Activated CD8-positive, alpha-beta T cell treated with anti-CD3 and anti-CD28 coated beads, Interleukin-2, amount 10 ng/mL, durations not matched to agents 7 days and 5 days (primary cell): ENCODE results near the gene AXIN1. TPM values are rescaled to one million over a fixed set of nuclear protein-coding genes. Genes with fewer than 3 reads are reported as not detected.
"Not testable (repeated sequence)": the region's sequence is repeated elsewhere in the genome, so short reads cannot be mapped to it uniquely, and the experiment has no call there.

Experiments
- ATAC-seq: fragments of 150-1000 bp; cut with Tn5 transposase; one replicate; pipeline ENCODE4 v1.10.0; 2021; ENCODE audit warnings: moderate library complexity
- CTCF ChIA-PET: fragments of 350-600 bp; sonication (Branson Sonifier 250); formaldehyde crosslinking; loops from one replicate; lab custom pipeline; 2021; ENCODE audit warnings: antibody characterized with exemption; lab: Charles Lee
- POLR2A ChIA-PET: fragments of 350-600 bp; sonication (Branson Sonifier 250); formaldehyde crosslinking; loops from one replicate; lab custom pipeline; 2021; ENCODE audit warnings: antibody characterized with exemption; lab: Charles Lee
- DNase-seq: peaks from one replicate; pipeline ENCODE4 v3.0.0-alpha.2; 2020
- H3K27ac Mint-ChIP-seq: one replicate; pipeline ENCODE4 v1.8.0; 2021; ENCODE audit warnings: mild to moderate bottlenecking, mixed read lengths
- H3K27me3 Mint-ChIP-seq: one replicate; pipeline ENCODE4 v1.8.0; 2021; ENCODE audit warnings: low read depth, mixed read lengths
- H3K36me3 Mint-ChIP-seq: one replicate; pipeline ENCODE4 v1.8.0; 2021; ENCODE audit warnings: low read depth, mixed read lengths
- H3K4me1 Mint-ChIP-seq: one replicate; pipeline ENCODE4 v1.8.0; 2021; ENCODE audit warnings: low read depth, mixed read lengths
- H3K4me3 Mint-ChIP-seq: one replicate; pipeline ENCODE4 v1.8.0; 2021; ENCODE audit warnings: mild to moderate bottlenecking, mixed read lengths
- H3K9me3 Mint-ChIP-seq: one replicate; pipeline ENCODE4 v1.8.0; 2022; ENCODE audit warnings: mixed read lengths; ENCODE audit not compliant: insufficient read depth
- total RNA-seq, 2 experiments: library from RNA; stranded (reverse); gene quantifications; one replicate each; pipeline ENCODE4 v1.2.3, GENCODE V29; 2021

Gene AXIN1
- total RNA-seq, 2 experiments from 2014 or later, result 25.1 to 26.1 TPM

GRCh38 chr16:379961-380761 is 27.6 kb upstream of the AXIN1 start:
- Mint-ChIP-seq H3K27me3 (peaks cover 4% of the 10 kb centered on the region), H3K27ac (peak overlapping the region; percentile 93), H3K4me1 (peaks cover 33% of the 10 kb centered on the region), H3K9me3 (no peaks in the 10 kb centered on the region), H3K36me3 (peaks cover 4% of the 10 kb centered on the region), H3K4me3 (peak overlapping the region; percentile 80)
- ChIA-PET CTCF (no interaction called here), POLR2A (interaction anchor here (2.3 kb wide), 1 partner anchor 9 kb away, joined by 18 read pairs; the partner anchor contains the start of gene MRPL28)
- DNase-seq (peak; percentile 60), ATAC-seq (no peak)

- Mint-ChIP-seq H3K27me3 (peaks cover 4% of the 10 kb centered on the region), H3K9me3 (no peaks in the 10 kb centered on the region), H3K4me1 (peaks cover 33% of the 10 kb centered on the region), H3K4me3 (peak overlapping the region; percentile 80), H3K36me3 (peaks cover 4% of the 10 kb centered on the region), H3K27ac (peak overlapping the region; percentile 93)
- ChIA-PET CTCF (no interaction called here), POLR2A (interaction anchor here (2.3 kb wide), 1 partner anchor 8 kb away, joined by 18 read pairs; the partner anchor contains the start of gene MRPL28)
- ATAC-seq, result no peak
- no peak for DNase-seq
Measured at GRCh38 chr16:379183-379960, 26.8 kb upstream of the AXIN1 start.

- Mint-ChIP-seq H3K4me3 (no peak overlapping the region), H3K27me3 (peaks cover 4% of the 10 kb centered on the region), H3K36me3 (peaks cover 4% of the 10 kb centered on the region), H3K9me3 (no peaks in the 10 kb centered on the region), H3K4me1 (peaks cover 27% of the 10 kb centered on the region), H3K27ac (no peak overlapping the region)
- ATAC-seq (no peak), DNase-seq (no peak)
- CTCF ChIA-PET, result no interaction called here
- POLR2A ChIA-PET, result interaction anchor here (2.3 kb wide), 1 partner anchor 8 kb away, joined by 18 read pairs; the partner anchor contains the start of gene MRPL28
Measured at GRCh38 chr16:378821-379182, 26.3 kb upstream of the AXIN1 start.

DNA sequence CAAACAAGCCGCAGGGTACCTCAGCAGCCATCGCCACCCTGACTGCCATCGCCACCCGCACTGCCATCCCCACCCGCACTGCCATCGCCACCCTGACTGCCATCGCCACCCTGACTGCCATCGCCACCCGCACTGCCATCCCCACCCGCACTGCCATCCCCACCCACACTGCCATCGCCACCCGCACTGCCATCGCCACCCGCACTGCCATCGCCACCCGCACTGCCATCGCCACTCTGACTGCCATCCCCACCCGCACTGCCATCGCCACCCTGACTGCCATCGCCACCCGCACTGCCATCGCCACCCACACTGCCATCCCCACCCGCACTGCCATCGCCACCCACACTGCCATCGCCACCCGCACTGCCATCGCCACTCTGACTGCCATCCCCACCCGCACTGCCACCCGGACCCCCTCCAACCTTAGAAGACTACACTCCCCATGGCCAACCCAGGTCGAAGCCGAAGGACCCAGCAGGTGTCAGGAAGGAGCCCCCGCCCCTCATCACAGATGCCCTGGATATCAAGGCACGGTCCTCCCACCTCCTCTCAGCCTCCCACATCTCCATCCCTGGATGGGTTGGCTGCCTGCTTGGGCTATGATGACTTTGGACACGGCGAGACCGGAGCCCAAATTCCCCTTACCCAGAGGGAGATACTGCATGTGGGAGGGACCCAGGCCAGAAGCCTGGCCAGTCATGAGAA is 25.7 kb upstream of the AXIN1 start:
- H3K9me3 Mint-ChIP-seq, ATAC-seq, DNase-seq, H3K27ac Mint-ChIP-seq, CTCF ChIA-PET, H3K27me3 Mint-ChIP-seq, H3K36me3 Mint-ChIP-seq, H3K4me3 Mint-ChIP-seq: not testable (repeated sequence)
- POLR2A ChIA-PET, result interaction anchor here (2.3 kb wide), 1 partner anchor 7 kb away, joined by 18 read pairs; the partner anchor contains the start of gene MRPL28
- H3K4me1 Mint-ChIP-seq, result peaks cover 22% of the 10 kb centered on the region

DNA sequence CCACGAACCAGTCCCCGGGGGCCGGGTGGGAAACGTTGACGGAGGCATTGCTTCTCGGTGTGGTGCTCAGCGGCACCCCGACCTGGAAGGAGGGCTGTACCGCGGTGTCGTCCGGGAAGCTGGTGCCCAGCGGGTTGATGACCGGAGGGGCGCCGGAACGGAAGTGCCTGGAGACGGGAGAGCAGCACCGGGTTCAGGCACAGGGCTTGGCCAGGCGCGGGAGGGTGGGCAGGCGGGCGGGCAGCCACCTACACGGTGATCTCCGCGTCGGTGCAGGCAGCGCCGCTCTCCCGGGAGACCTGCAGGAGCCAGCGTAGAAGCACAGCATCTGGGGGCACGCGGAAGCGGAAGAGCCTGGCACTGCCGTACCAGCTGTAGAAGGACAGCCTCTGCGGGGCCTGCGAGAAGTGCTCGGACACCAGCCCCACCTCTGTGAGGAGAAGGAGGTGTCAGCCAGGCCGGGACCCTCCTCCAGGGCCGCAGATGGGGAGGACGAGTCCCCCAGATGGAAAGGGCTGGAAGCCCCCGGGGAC is 25.0 kb upstream of the AXIN1 start:
- no peaks in the 10 kb centered on the region for H3K27me3 Mint-ChIP-seq
- no peaks in the 10 kb centered on the region for H3K9me3 Mint-ChIP-seq
- no peak for ATAC-seq
- POLR2A ChIA-PET, result no interaction called here
- H3K27ac Mint-ChIP-seq, result no peak overlapping the region
- CTCF ChIA-PET, result no interaction called here
- DNase-seq, result no peak
- no peak overlapping the region for H3K4me3 Mint-ChIP-seq
- peaks cover 15% of the 10 kb centered on the region for H3K4me1 Mint-ChIP-seq
- peaks cover 6% of the 10 kb centered on the region for H3K36me3 Mint-ChIP-seq

GRCh38 chr16:376817-377418 is 24.4 kb upstream of the AXIN1 start:
- no peak overlapping the region for H3K4me3 Mint-ChIP-seq
- peaks cover 13% of the 10 kb centered on the region for H3K4me1 Mint-ChIP-seq
- ATAC-seq (no peak), DNase-seq (no peak)
- H3K27me3 Mint-ChIP-seq, result no peaks in the 10 kb centered on the region
- H3K27ac Mint-ChIP-seq, result no peak overlapping the region
- ChIA-PET POLR2A (no interaction called here), CTCF (no interaction called here)
- H3K36me3 Mint-ChIP-seq, result peaks cover 7% of the 10 kb centered on the region
- H3K9me3 Mint-ChIP-seq, result no peaks in the 10 kb centered on the region

DNA sequence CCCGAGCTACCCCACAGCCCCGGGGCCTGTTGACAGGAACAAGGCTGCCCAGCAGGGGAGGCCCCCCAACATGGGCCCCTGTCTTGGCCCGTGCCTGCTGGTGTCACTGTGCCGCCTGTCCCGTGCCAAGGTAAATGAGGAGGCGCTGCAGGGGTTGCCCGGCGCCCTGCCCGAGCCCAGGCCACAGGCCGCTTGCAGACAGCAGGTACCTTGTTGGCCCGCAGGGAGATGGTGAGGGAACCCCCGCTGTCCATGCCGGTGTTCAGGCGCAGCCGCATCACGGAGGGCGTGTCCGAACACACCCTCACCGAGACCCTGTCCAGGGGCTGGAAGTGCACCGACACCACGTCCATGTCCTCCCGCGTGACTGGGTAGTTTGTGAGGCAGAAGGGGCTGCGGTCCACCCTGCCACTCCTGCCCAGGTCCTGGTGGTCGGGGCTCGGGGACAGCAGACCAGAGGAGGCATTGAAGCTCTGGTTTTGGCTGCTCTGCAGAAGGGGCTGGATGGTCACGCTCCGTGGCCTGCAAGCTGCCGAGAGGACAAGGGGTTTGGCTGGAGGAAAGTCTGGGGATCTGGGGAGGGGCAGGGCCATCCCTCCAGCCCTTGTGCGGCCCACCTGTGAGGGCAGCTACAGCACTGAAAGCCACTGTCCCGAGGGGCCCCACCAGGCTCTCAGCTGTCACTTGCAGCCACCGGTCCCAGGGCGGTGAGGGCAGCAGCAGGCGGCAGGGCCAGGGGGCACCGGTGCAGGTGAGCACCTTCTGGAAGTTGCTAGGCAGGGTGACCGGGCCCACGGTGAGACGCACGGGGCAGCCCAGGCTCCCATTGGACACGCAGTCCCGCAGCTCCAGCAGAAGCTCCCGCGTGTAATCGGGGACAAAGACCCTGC is 23.6 kb upstream of the AXIN1 start:
- CTCF ChIA-PET, result no interaction called here
- ATAC-seq (no peak), DNase-seq (no peak)
- Mint-ChIP-seq H3K27ac (no peak overlapping the region), H3K4me3 (no peak overlapping the region), H3K4me1 (peaks cover 18% of the 10 kb centered on the region), H3K27me3 (no peaks in the 10 kb centered on the region), H3K9me3 (no peaks in the 10 kb centered on the region), H3K36me3 (peaks cover 10% of the 10 kb centered on the region)
- POLR2A ChIA-PET, result no interaction called here

GRCh38 chr16:375212-375611 is 22.7 kb upstream of the AXIN1 start:
- ChIA-PET CTCF (no interaction called here), POLR2A (no interaction called here)
- H3K27ac Mint-ChIP-seq, result no peak overlapping the region
- H3K27me3 Mint-ChIP-seq, result no peaks in the 10 kb centered on the region
- peaks cover 10% of the 10 kb centered on the region for H3K36me3 Mint-ChIP-seq
- no peak overlapping the region for H3K4me3 Mint-ChIP-seq
- ATAC-seq (no peak), DNase-seq (no peak)
- no peaks in the 10 kb centered on the region for H3K9me3 Mint-ChIP-seq
- peaks cover 22% of the 10 kb centered on the region for H3K4me1 Mint-ChIP-seq

DNA sequence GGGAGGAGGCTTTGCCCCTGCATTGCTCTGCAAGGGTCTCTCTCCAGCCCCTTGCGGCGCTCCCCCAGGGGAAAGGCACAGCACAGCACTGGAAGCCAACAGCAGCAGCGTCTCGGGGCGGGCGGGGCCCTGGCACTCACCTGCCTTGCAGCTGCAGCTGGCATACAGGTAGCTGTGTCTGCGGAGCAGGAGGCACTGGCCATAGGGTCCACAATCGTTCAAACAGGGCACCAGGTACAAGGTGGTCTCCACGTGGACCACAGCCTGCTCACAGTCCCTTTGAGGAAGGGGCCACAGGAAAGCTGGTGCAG is 22.0 kb upstream of the AXIN1 start:
- ChIA-PET CTCF (no interaction called here), POLR2A (no interaction called here)
- Mint-ChIP-seq H3K4me3 (no peak overlapping the region), H3K9me3 (no peaks in the 10 kb centered on the region), H3K27ac (no peak overlapping the region), H3K27me3 (no peaks in the 10 kb centered on the region), H3K4me1 (peaks cover 20% of the 10 kb centered on the region), H3K36me3 (peaks cover 9% of the 10 kb centered on the region)
- DNase-seq (no peak), ATAC-seq (no peak)

GRCh38 chr16:373848-374615 is 21.5 kb upstream of the AXIN1 start:
- ChIA-PET POLR2A (no interaction called here), CTCF (no interaction called here)
- DNase-seq (no peak), ATAC-seq (no peak)
- Mint-ChIP-seq H3K4me1 (peaks cover 22% of the 10 kb centered on the region), H3K27ac (no peak overlapping the region), H3K4me3 (no peak overlapping the region), H3K27me3 (no peaks in the 10 kb centered on the region), H3K36me3 (peaks cover 15% of the 10 kb centered on the region), H3K9me3 (no peaks in the 10 kb centered on the region)
